ENCODE results near the gene MCF2L2. TPM values are rescaled to one million over a fixed set of nuclear protein-coding genes. Genes with fewer than 3 reads are reported as not detected.

MCF2L2 gene
- total and polyA plus RNA-seq, 7 donors: 0.99 to 5.0 (median 4.0) TPM; not detected in 1

DNA sequence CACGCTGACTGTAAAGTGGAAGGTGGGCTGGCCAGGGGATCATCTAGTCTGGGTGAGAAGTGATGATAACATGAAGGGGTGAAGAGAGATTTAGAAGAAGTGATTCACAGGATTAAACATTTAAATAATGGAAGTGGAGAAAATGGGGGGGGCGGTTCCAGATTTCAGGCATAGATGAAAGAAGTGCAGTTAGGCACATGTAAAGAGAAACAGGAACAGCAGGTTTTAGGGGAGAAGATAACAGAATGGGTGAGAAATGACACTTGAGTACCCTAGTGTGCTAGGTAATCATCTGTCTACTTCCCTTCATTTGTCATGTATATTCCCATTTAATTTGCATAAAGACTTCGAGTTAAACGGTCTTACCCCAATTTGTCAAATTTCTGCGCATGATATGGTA, 160.1 kb downstream of the MCF2L2 start:
- Histone ChIP-seq H3K4me1 (peaks cover 0 to 5% (median 0%) of the 10 kb centered on the region in 4 donors), H3K27me3 (no peaks in the 10 kb centered on the region), H3K4me3 (no peak overlapping the region), H3K36me3 (no peaks in the 10 kb centered on the region), H3K9me3 (no peaks in the 10 kb centered on the region), H3K27ac (no peak overlapping the region)
- no peak for TF ChIP-seq POLR2A (IDR thresholded peaks at IDR 0.05)
- no peak for TF ChIP-seq POLR2AphosphoS5 (IDR thresholded peaks at IDR 0.05)
- TF ChIP-seq EP300 (IDR thresholded peaks at IDR 0.05): no peak
- TF ChIP-seq, protein P1, sequence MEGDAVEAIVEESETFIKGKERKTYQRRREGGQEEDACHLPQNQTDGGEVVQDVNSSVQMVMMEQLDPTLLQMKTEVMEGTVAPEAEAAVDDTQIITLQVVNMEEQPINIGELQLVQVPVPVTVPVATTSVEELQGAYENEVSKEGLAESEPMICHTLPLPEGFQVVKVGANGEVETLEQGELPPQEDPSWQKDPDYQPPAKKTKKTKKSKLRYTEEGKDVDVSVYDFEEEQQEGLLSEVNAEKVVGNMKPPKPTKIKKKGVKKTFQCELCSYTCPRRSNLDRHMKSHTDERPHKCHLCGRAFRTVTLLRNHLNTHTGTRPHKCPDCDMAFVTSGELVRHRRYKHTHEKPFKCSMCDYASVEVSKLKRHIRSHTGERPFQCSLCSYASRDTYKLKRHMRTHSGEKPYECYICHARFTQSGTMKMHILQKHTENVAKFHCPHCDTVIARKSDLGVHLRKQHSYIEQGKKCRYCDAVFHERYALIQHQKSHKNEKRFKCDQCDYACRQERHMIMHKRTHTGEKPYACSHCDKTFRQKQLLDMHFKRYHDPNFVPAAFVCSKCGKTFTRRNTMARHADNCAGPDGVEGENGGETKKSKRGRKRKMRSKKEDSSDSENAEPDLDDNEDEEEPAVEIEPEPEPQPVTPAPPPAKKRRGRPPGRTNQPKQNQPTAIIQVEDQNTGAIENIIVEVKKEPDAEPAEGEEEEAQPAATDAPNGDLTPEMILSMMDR (IDR thresholded peaks at IDR 0.05): no peak
- WGBS, 2 donors: 74 to 79% methylated on average over 5 of the region's 5 CpGs
- intact Hi-C loops (cut with DNase I): no loop called here
- no peak for DNase-seq

DNA sequence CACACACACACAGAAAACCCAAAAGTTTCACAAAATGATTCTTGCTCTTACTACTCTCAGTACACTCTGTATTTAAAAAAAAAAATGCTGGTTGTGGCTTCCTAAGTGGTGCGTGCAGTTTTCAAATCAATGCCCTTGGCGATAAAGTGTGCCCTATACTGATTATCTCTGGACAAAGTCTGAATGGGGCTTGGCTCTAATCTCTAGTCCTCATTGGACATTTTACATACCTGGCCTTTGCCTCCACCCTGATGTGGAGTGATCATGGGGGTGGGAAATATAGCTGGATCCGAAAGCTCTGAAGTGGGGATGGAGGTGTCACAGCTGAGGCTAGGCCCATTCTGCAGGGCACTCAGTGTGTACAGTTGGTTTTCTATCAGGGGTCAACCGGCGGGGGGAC, 161.3 kb downstream of the MCF2L2 start:
- no peak overlapping the region for H3K4me3 ChIP-seq
- intact Hi-C loops (cut with DNase I): no loop called here
- WGBS, 2 donors: 56 to 82% methylated on average over 5 of the region's 5 CpGs
- no peaks in the 10 kb centered on the region for H3K27me3 ChIP-seq
- H3K36me3 ChIP-seq: no peaks in the 10 kb centered on the region
- no peak for TF ChIP-seq EP300 (IDR thresholded peaks at IDR 0.05)
- TF ChIP-seq, protein P1 (IDR thresholded peaks at IDR 0.05): no peak
- TF ChIP-seq POLR2A (IDR thresholded peaks at IDR 0.05): no peak
- no peak for TF ChIP-seq POLR2AphosphoS5 (IDR thresholded peaks at IDR 0.05)
- H3K27ac ChIP-seq: no peak overlapping the region
- no peak for DNase-seq
- no peaks in the 10 kb centered on the region for H3K9me3 ChIP-seq
- H3K4me1 ChIP-seq: peaks cover 0 to 5% (median 0%) of the 10 kb centered on the region in 4 donors

DNA sequence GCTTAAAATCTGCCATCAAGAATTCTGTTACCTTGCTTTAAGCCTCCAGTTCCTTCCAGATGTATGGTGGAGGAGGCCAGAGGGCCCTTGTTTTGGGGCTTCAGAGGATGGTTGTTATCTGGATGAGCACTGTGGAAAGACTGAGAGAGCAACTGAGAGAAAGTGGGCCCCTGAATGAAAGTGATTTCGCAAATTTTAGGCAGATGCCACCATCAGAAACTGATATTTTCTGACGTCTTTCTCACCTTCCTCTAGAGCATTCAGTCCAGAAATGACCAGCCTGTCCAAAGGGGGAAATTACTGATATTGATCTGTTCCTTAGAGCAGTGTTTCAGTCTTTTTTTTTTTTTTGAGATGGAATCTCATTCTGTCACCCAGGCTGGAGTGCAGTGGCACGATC, 162.0 kb downstream of the MCF2L2 start:
- Histone ChIP-seq H3K4me1 (peaks cover 0 to 5% (median 0%) of the 10 kb centered on the region in 4 donors), H3K36me3 (no peaks in the 10 kb centered on the region), H3K27ac (no peak overlapping the region), H3K4me3 (no peak overlapping the region), H3K9me3 (no peaks in the 10 kb centered on the region), H3K27me3 (no peaks in the 10 kb centered on the region)
- WGBS, 2 donors: 44 to 66% methylated on average over 3 of the region's 3 CpGs
- DNase-seq: no peak
- intact Hi-C loops (cut with DNase I): no loop called here
- TF ChIP-seq POLR2AphosphoS5 (IDR thresholded peaks at IDR 0.05): no peak
- TF ChIP-seq, protein P1 (IDR thresholded peaks at IDR 0.05): no peak
- TF ChIP-seq EP300 (IDR thresholded peaks at IDR 0.05): no peak
- TF ChIP-seq POLR2A (IDR thresholded peaks at IDR 0.05): no peak

DNA sequence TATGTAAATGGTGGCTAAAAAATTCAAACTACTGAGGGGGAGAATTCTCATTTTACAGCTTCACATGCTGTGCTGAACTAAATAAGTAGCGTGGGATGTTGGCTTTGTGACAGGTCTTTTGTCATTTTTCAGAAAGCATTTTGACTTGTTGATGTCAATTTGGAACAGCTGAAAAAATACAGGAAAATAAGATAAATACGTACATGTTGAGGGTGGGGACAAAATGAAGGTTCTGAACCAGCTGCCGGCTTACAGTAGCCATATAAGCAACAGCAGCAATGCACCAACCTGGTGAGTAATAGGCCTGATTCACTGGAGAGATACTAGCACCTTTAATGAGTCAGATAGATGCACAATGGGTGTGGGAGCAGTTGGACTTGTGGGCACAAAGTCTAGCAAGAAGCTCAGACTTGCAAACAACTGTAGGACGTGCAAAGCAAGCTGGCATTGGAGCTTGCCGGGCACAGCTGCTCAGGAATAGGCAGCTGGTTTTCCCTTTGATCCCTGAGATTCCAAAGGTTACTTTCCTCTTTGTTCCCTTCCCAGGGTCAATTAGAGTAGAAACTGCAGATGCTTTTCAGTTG, 162.5 kb downstream of the MCF2L2 start:
- WGBS, 2 donors: 19 to 63% methylated on average over 5 of the region's 5 CpGs
- Histone ChIP-seq H3K4me1 (peaks cover 0 to 5% (median 0%) of the 10 kb centered on the region in 4 donors), H3K27me3 (no peaks in the 10 kb centered on the region), H3K4me3 (no peak overlapping the region), H3K27ac (peak overlapping the region in 1 of 4 donors; percentile 12), H3K9me3 (no peaks in the 10 kb centered on the region), H3K36me3 (no peaks in the 10 kb centered on the region)
- no peak for TF ChIP-seq POLR2A (IDR thresholded peaks at IDR 0.05)
- TF ChIP-seq POLR2AphosphoS5 (IDR thresholded peaks at IDR 0.05): no peak
- TF ChIP-seq, protein P1 (IDR thresholded peaks at IDR 0.05): no peak
- TF ChIP-seq EP300 (IDR thresholded peaks at IDR 0.05): no peak
- DNase-seq: no peak
- intact Hi-C loops (cut with DNase I): no loop called here
